ENCODE data around the gene MEIS2. TPM values are rescaled to one million over a fixed set of nuclear protein-coding genes. Genes with fewer than 3 reads are reported as not detected.

Gene MEIS2
- total and polyA plus RNA-seq, 2 of the 13 experiments (the other 11 are each of a cell fraction or from before 2014, with no cell fraction given): 10.7 to 12.4 TPM

- no peak for TF ChIP-seq ZNF101 (CRISPR knock-in tag; IDR thresholded peaks at IDR 0.05; ENCODE audit: borderline replicate concordance, low read depth)
- no peak for TF ChIP-seq ZNF256 (CRISPR knock-in tag; conservative IDR thresholded peaks at IDR 0.05)
- TF ChIP-seq STAG1 (CRISPR knock-in tag; IDR thresholded peaks at IDR 0.05): no peak
- TF ChIP-seq MAFF (IDR thresholded peaks at IDR 0.05; ENCODE audit: low read depth, low read length): no peak
These were observed 9.7 kb downstream of the MEIS2 start (continued) for GRCh38 chr15:37090543-37091175.

DNA sequence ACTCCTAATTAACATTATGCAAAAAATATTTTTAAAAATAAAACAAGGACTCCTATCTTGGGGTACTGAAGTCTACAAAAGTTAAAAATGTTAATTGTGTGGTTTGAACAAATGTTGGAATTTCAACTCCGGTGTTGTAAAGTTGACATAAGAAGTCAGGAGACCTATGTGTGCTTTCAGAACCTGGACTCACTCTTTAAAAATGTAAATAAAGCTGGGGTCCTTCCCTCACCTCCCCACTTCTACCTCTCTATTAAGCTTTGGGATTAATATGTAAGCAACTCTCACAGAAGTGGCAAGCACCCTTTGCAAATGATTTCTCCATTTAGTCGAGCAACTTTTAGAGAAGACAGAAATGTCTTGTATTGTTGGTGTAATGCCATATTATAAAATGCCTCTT, 11.9 kb downstream of the MEIS2 start:
- ChIA-PET POLR2A (interaction anchor here (0.8 kb wide), 1 partner anchor 13 kb away, joined by 3 read pairs; no protein-coding TSS in a partner anchor), CTCF (ENCODE audit: low intra/inter-chr PET ratio, low total read pairs) (no interaction called here)
- WGBS (ENCODE audit: low lambda C conversion rate): 5% methylated on average over 2 of the region's 2 CpGs
- Histone ChIP-seq H3K4me3 (replicated peaks in 1 of 3; ENCODE audit: insufficient read depth in 1 of 3, low read depth in 2 of 3, low read length in 3 of 3) (no peak overlapping the region), H3K27me3 (ENCODE audit: control insufficient read depth in 1 of 2, insufficient read depth in 2 of 2, low read length in 2 of 2) (no peaks in the 10 kb centered on the region), H3K36me3 (replicated peaks in 1 of 2; ENCODE audit: control insufficient read depth in 1 of 2, insufficient read depth in 2 of 2, low read length in 2 of 2) (peaks cover 0 to 17% of the 10 kb centered on the region in 2 experiments), H3K9ac (ENCODE audit: insufficient read depth, low read depth, low read length) (no peak overlapping the region), H3K4me2 (ENCODE audit: low read depth, low read length) (peak overlapping the region; percentile 5; the same call in 1 of the 2 replicates), H2AFZ (ENCODE audit: low read length) (no peak overlapping the region), H3K79me2 (ENCODE audit: insufficient read depth, low read length) (peaks cover 6% of the 10 kb centered on the region), H4K20me1 (ENCODE audit: insufficient read depth, low read length) (no peaks in the 10 kb centered on the region), H3K9me3 (ENCODE audit: low read length) (no peaks in the 10 kb centered on the region), H3K4me1 (ENCODE audit: insufficient read depth, low read length) (peaks cover 49% of the 10 kb centered on the region), H3K27ac (ENCODE audit: extremely low read length, insufficient read depth, low read length) (peak overlapping the region; percentile 32)
- in situ Hi-C loops (cut with HindIII; ENCODE audit: extremely low pct_ligation_motif_present, low pct_unique_long_range_greater_than_20kb): no loop called here
- no TSS peak for BruUV-seq (replicated peaks)
- intact Hi-C loops (cut with micrococcal nuclease; ENCODE audit: unreplicated experiment): loop anchor here (5.0 kb wide), 1 partner anchor 41 kb away; no protein-coding TSS in a partner anchor
- FAIRE-seq: peak; percentile 57
- ATAC-seq: peak; percentile 66; the same call in 2 of the 3 replicates
- peak; percentile 72 for DNase-seq (ENCODE audit: low spot score)
- no peak for TF ChIP-seq KDM4B (CRISPR knock-in tag; IDR thresholded peaks at IDR 0.05)
- TF ChIP-seq FOXP4 (CRISPR knock-in tag; IDR thresholded peaks at IDR 0.05): no peak
- no peak for TF ChIP-seq ZNF737 (CRISPR knock-in tag; IDR thresholded peaks at IDR 0.05; ENCODE audit: borderline replicate concordance)
- peak; percentile 57 for TF ChIP-seq SAP130 (CRISPR knock-in tag; IDR thresholded peaks at IDR 0.05; ENCODE audit: low read depth)
- TF ChIP-seq HHEX (CRISPR knock-in tag; IDR thresholded peaks at IDR 0.05): no peak
- TF ChIP-seq KDM5B (CRISPR knock-in tag; IDR thresholded peaks at IDR 0.05; ENCODE audit: borderline replicate concordance): no peak
- 0 out of 2 replicates have a peak, but pooled peaks have one; percentile 19 for TF ChIP-seq ELF3 (CRISPR knock-in tag; IDR thresholded peaks at IDR 0.05)
- no peak for TF ChIP-seq FOXA1 (IDR thresholded peaks at IDR 0.05)
- peak; percentile 38; the same call in 1 of the 2 replicates for TF ChIP-seq FOXA1 (CRISPR knock-in tag; IDR thresholded peaks at IDR 0.05)
- TF ChIP-seq ZNF670 (CRISPR knock-in tag; IDR thresholded peaks at IDR 0.05; ENCODE audit: borderline replicate concordance): no peak
- TF ChIP-seq, protein P1, sequence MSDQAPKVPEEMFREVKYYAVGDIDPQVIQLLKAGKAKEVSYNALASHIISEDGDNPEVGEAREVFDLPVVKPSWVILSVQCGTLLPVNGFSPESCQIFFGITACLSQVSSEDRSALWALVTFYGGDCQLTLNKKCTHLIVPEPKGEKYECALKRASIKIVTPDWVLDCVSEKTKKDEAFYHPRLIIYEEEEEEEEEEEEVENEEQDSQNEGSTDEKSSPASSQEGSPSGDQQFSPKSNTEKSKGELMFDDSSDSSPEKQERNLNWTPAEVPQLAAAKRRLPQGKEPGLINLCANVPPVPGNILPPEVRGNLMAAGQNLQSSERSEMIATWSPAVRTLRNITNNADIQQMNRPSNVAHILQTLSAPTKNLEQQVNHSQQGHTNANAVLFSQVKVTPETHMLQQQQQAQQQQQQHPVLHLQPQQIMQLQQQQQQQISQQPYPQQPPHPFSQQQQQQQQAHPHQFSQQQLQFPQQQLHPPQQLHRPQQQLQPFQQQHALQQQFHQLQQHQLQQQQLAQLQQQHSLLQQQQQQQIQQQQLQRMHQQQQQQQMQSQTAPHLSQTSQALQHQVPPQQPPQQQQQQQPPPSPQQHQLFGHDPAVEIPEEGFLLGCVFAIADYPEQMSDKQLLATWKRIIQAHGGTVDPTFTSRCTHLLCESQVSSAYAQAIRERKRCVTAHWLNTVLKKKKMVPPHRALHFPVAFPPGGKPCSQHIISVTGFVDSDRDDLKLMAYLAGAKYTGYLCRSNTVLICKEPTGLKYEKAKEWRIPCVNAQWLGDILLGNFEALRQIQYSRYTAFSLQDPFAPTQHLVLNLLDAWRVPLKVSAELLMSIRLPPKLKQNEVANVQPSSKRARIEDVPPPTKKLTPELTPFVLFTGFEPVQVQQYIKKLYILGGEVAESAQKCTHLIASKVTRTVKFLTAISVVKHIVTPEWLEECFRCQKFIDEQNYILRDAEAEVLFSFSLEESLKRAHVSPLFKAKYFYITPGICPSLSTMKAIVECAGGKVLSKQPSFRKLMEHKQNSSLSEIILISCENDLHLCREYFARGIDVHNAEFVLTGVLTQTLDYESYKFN (CRISPR knock-in tag; conservative IDR thresholded peaks at IDR 0.05): peak; percentile 52

Measured in HepG2 (cell line).